Activated CD4-positive, alpha-beta memory T cell treated with anti-CD3 and anti-CD28 coated beads for 36 hours (primary cell): ENCODE results near the gene DND1. TPM values are rescaled to one million over a fixed set of nuclear protein-coding genes. Genes with fewer than 3 reads are reported as not detected.
A peak's percentile ranks its signal among the peaks of the same experiment; 100 is the strongest.

Experiments used
- CTCF ChIA-PET: fragments of 350-600 bp; sonication (Branson Sonifier 250); formaldehyde crosslinking; loops from one replicate; lab custom pipeline; 2021; ENCODE audit warnings: antibody characterized with exemption, inconsistent platforms; lab: Charles Lee
- POLR2A ChIA-PET: fragments of 350-600 bp; sonication (Branson Sonifier 250); formaldehyde crosslinking; loops from one replicate; lab custom pipeline; 2021; ENCODE audit warnings: antibody characterized with exemption; lab: Charles Lee
- DNase-seq: peaks from one replicate; pipeline ENCODE4 v3.0.0-alpha.2; 2020
- H3K27ac Mint-ChIP-seq: one replicate; pipeline ENCODE4 v1.8.0; 2021; ENCODE audit warnings: mixed read lengths
- H3K27me3 Mint-ChIP-seq: one replicate; pipeline ENCODE4 v1.8.0; 2021; ENCODE audit warnings: mixed read lengths
- H3K36me3 Mint-ChIP-seq: one replicate; pipeline ENCODE4 v1.8.0; 2021; ENCODE audit warnings: mixed read lengths
- H3K4me1 Mint-ChIP-seq: one replicate; pipeline ENCODE4 v1.8.0; 2021; ENCODE audit warnings: low read depth, mixed read lengths
- H3K4me3 Mint-ChIP-seq: one replicate; pipeline ENCODE4 v1.8.0; 2021; ENCODE audit warnings: mild to moderate bottlenecking, mixed read lengths
- H3K9me3 Mint-ChIP-seq: one replicate; pipeline ENCODE4 v1.8.0; 2021; ENCODE audit warnings: mixed read lengths
- intact Hi-C: fragments of 100-400 bp; cut with micrococcal nuclease; formaldehyde crosslinking; loops from one replicate; pipeline ENCODE4 v1.15.1; 2023
- total RNA-seq, 2 experiments: library from RNA; stranded (reverse); gene quantifications; one replicate each; pipeline ENCODE4 v1.2.3, GENCODE V29; 2021

The DND1 gene
- total RNA-seq, 2 experiments from 2014 or later = 2.3 to 2.5 TPM

GRCh38 chr5:140700177-140701144 is 27.1 kb upstream of the DND1 start, which contains the start of gene ZMAT2:
Gene ZMAT2, plus strand, starts transcription at chr5:140700447. Its CDS starts 14 bp downstream, at chr5:140700461.
- Mint-ChIP-seq H3K36me3 (peaks cover 71% of the 10 kb centered on the region), H3K27me3 (no peaks in the 10 kb centered on the region), H3K27ac (peak within 1 kb of the TSS; percentile 90), H3K9me3 (no peaks in the 10 kb centered on the region), H3K4me1 (peaks cover 28% of the 10 kb centered on the region), H3K4me3 (peak within 1 kb of the TSS; percentile 97)
- DNase-seq = peak; percentile 97
- ChIA-PET CTCF (interaction anchor here (0.6 to 1.3 kb wide), 7 partner anchors 9 to 354 kb away, joined by 3 to 7 read pairs (median 3); partner anchors contain the start of genes EIF4EBP3, HARS1, HARS2 and HBEGF), POLR2A (interaction anchor here (0.6 to 3.7 kb wide), 5 partner anchors 10 to 205 kb away, joined by 3 to 23 read pairs (median 3); partner anchors contain the start of genes HARS1, HARS2, IK and NDUFA2)
- intact Hi-C loops = loop anchor here (1.0 to 5.0 kb wide), 6 partner anchors 9 to 622 kb away; partner anchors contain the start of genes ANKHD1, APBB3, HARS1 and HARS2

- H3K4me3 Mint-ChIP-seq = no peak overlapping the region
- peaks cover 60% of the 10 kb centered on the region for H3K36me3 Mint-ChIP-seq
- POLR2A ChIA-PET = interaction anchor here (0.6 to 1.0 kb wide), 3 partner anchors 11 to 295 kb away, joined by 3 read pairs; no protein-coding TSS in a partner anchor
- H3K27ac Mint-ChIP-seq = no peak overlapping the region
- H3K27me3 Mint-ChIP-seq = no peaks in the 10 kb centered on the region
- intact Hi-C loops = no loop called here
- H3K4me1 Mint-ChIP-seq = peaks cover 32% of the 10 kb centered on the region
- CTCF ChIA-PET = no interaction called here
- DNase-seq = no peak
- no peaks in the 10 kb centered on the region for H3K9me3 Mint-ChIP-seq
Observed at GRCh38 chr5:140696891-140697492, 23.6 kb upstream of the DND1 start.

- peaks cover 50% of the 10 kb centered on the region for H3K36me3 Mint-ChIP-seq
- intact Hi-C loops = no loop called here
- DNase-seq = no peak
- CTCF ChIA-PET = no interaction called here
- no peak overlapping the region for H3K4me3 Mint-ChIP-seq
- no peak overlapping the region for H3K27ac Mint-ChIP-seq
- peaks cover 35% of the 10 kb centered on the region for H3K4me1 Mint-ChIP-seq
- POLR2A ChIA-PET = interaction anchor here (1.0 kb wide), 1 partner anchor 47 kb away, joined by 3 read pairs; the partner anchor contains the start of genes IK and NDUFA2
- no peaks in the 10 kb centered on the region for H3K27me3 Mint-ChIP-seq
- no peaks in the 10 kb centered on the region for H3K9me3 Mint-ChIP-seq
Observed at GRCh38 chr5:140694276-140694675, 20.9 kb upstream of the DND1 start.

GRCh38 chr5:140690941-140691924 is 17.9 kb upstream of the DND1 start, which contains the start of the genes HARS1 and HARS2:
Gene HARS1, minus strand, starts transcription at chr5:140691370. Its CDS starts 66 bp downstream, at chr5:140691304.
Gene HARS2, plus strand, starts transcription at chr5:140691455. Its CDS starts 194 bp downstream, at chr5:140691649.
- ChIA-PET CTCF (interaction anchor here (0.6 to 2.1 kb wide), 5 partner anchors 9 to 289 kb away, joined by 3 to 11 read pairs (median 4); partner anchors contain the start of genes WDR55 and ZMAT2), POLR2A (interaction anchor here (0.5 to 2.8 kb wide), 17 partner anchors 10 to 933 kb away, joined by 3 to 23 read pairs (median 4); partner anchors contain the start of genes ANKHD1, DND1, IK and NDUFA2)
- intact Hi-C loops = loop anchor here (1.0 kb wide), 5 partner anchors 9 to 290 kb away; partner anchors contain the start of genes ANKHD1, IK, NDUFA2 and WDR55
- Mint-ChIP-seq H3K4me1 (peaks cover 40% of the 10 kb centered on the region), H3K27ac (peak within 1 kb of the TSS; percentile 99), H3K36me3 (peaks cover 34% of the 10 kb centered on the region), H3K4me3 (peak within 1 kb of the TSS; percentile 100), H3K9me3 (no peaks in the 10 kb centered on the region), H3K27me3 (no peaks in the 10 kb centered on the region)
- peak; percentile 92 for DNase-seq

- CTCF ChIA-PET = interaction anchor here (1.0 to 2.1 kb wide), 4 partner anchors 10 to 288 kb away, joined by 3 to 11 read pairs (median 5); partner anchors contain the start of genes WDR55 and ZMAT2
- Mint-ChIP-seq H3K4me3 (peak overlapping the region; percentile 100), H3K27ac (peak overlapping the region; percentile 99), H3K9me3 (no peaks in the 10 kb centered on the region), H3K27me3 (no peaks in the 10 kb centered on the region), H3K4me1 (peaks cover 37% of the 10 kb centered on the region), H3K36me3 (peaks cover 28% of the 10 kb centered on the region)
- intact Hi-C loops = no loop called here
- POLR2A ChIA-PET = interaction anchor here (0.8 to 2.8 kb wide), 13 partner anchors 11 to 289 kb away, joined by 3 to 23 read pairs (median 6); partner anchors contain the start of genes ANKHD1, DND1, IK and NDUFA2
- DNase-seq = no peak
Observed at GRCh38 chr5:140690376-140690932, 17.1 kb upstream of the DND1 start.

GRCh38 chr5:140678993-140679392 is 5.6 kb upstream of the DND1 start:
- no peak overlapping the region for H3K4me3 Mint-ChIP-seq
- ChIA-PET POLR2A (no interaction called here), CTCF (no interaction called here)
- peaks cover 54% of the 10 kb centered on the region for H3K36me3 Mint-ChIP-seq
- intact Hi-C loops = no loop called here
- no peaks in the 10 kb centered on the region for H3K9me3 Mint-ChIP-seq
- no peak overlapping the region for H3K27ac Mint-ChIP-seq
- no peaks in the 10 kb centered on the region for H3K27me3 Mint-ChIP-seq
- no peak for DNase-seq
- H3K4me1 Mint-ChIP-seq = no peaks in the 10 kb centered on the region

- intact Hi-C loops = no loop called here
- no peaks in the 10 kb centered on the region for H3K9me3 Mint-ChIP-seq
- no peaks in the 10 kb centered on the region for H3K4me1 Mint-ChIP-seq
- peaks cover 57% of the 10 kb centered on the region for H3K36me3 Mint-ChIP-seq
- ChIA-PET CTCF (no interaction called here), POLR2A (no interaction called here)
- H3K4me3 Mint-ChIP-seq = no peak overlapping the region
- no peak overlapping the region for H3K27ac Mint-ChIP-seq
- no peaks in the 10 kb centered on the region for H3K27me3 Mint-ChIP-seq
- no peak for DNase-seq
Observed at GRCh38 chr5:140677947-140678346, 4.6 kb upstream of the DND1 start.

- intact Hi-C loops = no loop called here
- peaks cover 60% of the 10 kb centered on the region for H3K36me3 Mint-ChIP-seq
- no peak overlapping the region for H3K27ac Mint-ChIP-seq
- H3K9me3 Mint-ChIP-seq = no peaks in the 10 kb centered on the region
- ChIA-PET POLR2A (interaction anchor here (0.6 to 1.4 kb wide), 3 partner anchors 16 to 100 kb away, joined by 3 to 7 read pairs (median 5); partner anchors contain the start of genes HARS1, HARS2, IK and NDUFA2), CTCF (interaction anchor here (0.9 to 1.0 kb wide), 2 partner anchors 35 to 302 kb away, joined by 3 to 5 read pairs; no protein-coding TSS in a partner anchor)
- no peak overlapping the region for H3K4me3 Mint-ChIP-seq
- H3K4me1 Mint-ChIP-seq = no peaks in the 10 kb centered on the region
- no peaks in the 10 kb centered on the region for H3K27me3 Mint-ChIP-seq
- no peak for DNase-seq
Observed at GRCh38 chr5:140674629-140675028, 1.3 kb upstream of the DND1 start.

GRCh38 chr5:140674211-140674610 is 835 bp upstream of the DND1 start:
- intact Hi-C loops = no loop called here
- H3K9me3 Mint-ChIP-seq = no peaks in the 10 kb centered on the region
- no peak for DNase-seq
- H3K4me1 Mint-ChIP-seq = no peaks in the 10 kb centered on the region
- ChIA-PET POLR2A (interaction anchor here (1.4 kb wide), 2 partner anchors 17 to 27 kb away, joined by 3 to 5 read pairs; partner anchors contain the start of genes HARS1, HARS2, IK and NDUFA2), CTCF (interaction anchor here (1.0 kb wide), 1 partner anchor 34 kb away, joined by 3 read pairs; no protein-coding TSS in a partner anchor)
- no peak overlapping the region for H3K27ac Mint-ChIP-seq
- H3K27me3 Mint-ChIP-seq = no peaks in the 10 kb centered on the region
- peaks cover 61% of the 10 kb centered on the region for H3K36me3 Mint-ChIP-seq
- H3K4me3 Mint-ChIP-seq = no peak overlapping the region
